Measurements from ENCODE around the gene YPEL5.

DNA sequence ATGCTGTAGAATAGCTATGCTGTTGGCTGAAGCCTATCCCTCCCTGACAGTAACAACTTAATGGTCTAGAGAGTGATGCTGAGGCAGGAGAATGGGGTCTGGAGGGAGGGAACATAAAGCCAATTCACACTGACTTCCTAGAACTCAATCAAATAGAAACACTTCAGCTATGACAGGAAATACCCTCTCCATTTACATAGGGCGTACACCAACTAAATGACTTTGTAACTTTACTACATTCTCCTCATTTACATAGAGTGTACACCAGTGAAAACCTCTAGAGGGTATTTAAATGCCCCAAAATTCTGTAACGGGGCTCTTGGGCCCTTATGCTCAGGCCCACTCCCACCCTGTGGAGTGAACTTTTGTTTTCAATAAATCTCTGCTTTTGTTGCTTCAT lies 41.5 kb downstream of the YPEL5 start:
- TF ChIP-seq, protein P1, sequence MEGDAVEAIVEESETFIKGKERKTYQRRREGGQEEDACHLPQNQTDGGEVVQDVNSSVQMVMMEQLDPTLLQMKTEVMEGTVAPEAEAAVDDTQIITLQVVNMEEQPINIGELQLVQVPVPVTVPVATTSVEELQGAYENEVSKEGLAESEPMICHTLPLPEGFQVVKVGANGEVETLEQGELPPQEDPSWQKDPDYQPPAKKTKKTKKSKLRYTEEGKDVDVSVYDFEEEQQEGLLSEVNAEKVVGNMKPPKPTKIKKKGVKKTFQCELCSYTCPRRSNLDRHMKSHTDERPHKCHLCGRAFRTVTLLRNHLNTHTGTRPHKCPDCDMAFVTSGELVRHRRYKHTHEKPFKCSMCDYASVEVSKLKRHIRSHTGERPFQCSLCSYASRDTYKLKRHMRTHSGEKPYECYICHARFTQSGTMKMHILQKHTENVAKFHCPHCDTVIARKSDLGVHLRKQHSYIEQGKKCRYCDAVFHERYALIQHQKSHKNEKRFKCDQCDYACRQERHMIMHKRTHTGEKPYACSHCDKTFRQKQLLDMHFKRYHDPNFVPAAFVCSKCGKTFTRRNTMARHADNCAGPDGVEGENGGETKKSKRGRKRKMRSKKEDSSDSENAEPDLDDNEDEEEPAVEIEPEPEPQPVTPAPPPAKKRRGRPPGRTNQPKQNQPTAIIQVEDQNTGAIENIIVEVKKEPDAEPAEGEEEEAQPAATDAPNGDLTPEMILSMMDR (IDR thresholded peaks at IDR 0.05), result no peak
- TF ChIP-seq EP300 (IDR thresholded peaks at IDR 0.05; ENCODE audit: low read depth) (no peak), POLR2A (IDR thresholded peaks at IDR 0.05) (no peak), POLR2AphosphoS5 (IDR thresholded peaks at IDR 0.05) (no peak)

All from transverse colon (tissue), 4 donors.